RPMI8226 (cell line): ENCODE results near the gene KBTBD12.
"Not testable (repeated sequence)": the region's sequence is repeated elsewhere in the genome, so short reads cannot be mapped to it uniquely, and the experiment has no call there.

Experiments
- DNase-seq: peaks from one replicate; pipeline ENCODE4 v3.0.0-alpha.2; 2015

The KBTBD12 gene

GRCh38 chr3:127903611-127904375 is 11.2 kb upstream of the KBTBD12 start:
- DNase-seq: no peak

GRCh38 chr3:127905556-127905955 is 9.5 kb upstream of the KBTBD12 start:
- no peak for DNase-seq

- not testable (repeated sequence) for DNase-seq
Measured at GRCh38 chr3:127906653-127907052, 8.4 kb upstream of the KBTBD12 start.

GRCh38 chr3:127908202-127908601 is 6.8 kb upstream of the KBTBD12 start:
- peak; percentile 11 for DNase-seq

- no peak for DNase-seq
Measured at GRCh38 chr3:127908951-127909350, 6.1 kb upstream of the KBTBD12 start.

- DNase-seq: no peak
Measured at GRCh38 chr3:127909646-127910045, 5.4 kb upstream of the KBTBD12 start.

GRCh38 chr3:127911421-127911931 is 3.6 kb upstream of the KBTBD12 start:
- no peak for DNase-seq

- not testable (repeated sequence) for DNase-seq
Measured at GRCh38 chr3:127913841-127914240, 1.2 kb upstream of the KBTBD12 start.

- no peak for DNase-seq
Measured at GRCh38 chr3:127914584-127914983, 448 bp upstream of the KBTBD12 start.

- no peak for DNase-seq
Measured at GRCh38 chr3:127915937-127916493, 983 bp downstream of the KBTBD12 start.

- DNase-seq: no peak
Measured at GRCh38 chr3:127920738-127921137, 5.7 kb downstream of the KBTBD12 start.

- DNase-seq: no peak
Measured at GRCh38 chr3:127923611-127924010, 8.6 kb downstream of the KBTBD12 start.

- DNase-seq: no peak
Measured at GRCh38 chr3:127925384-127925783, 10.4 kb downstream of the KBTBD12 start.

- no peak for DNase-seq
Measured at GRCh38 chr3:127927829-127928604, 13.0 kb downstream of the KBTBD12 start.

- DNase-seq: no peak
Measured at GRCh38 chr3:127929818-127930413, 14.9 kb downstream of the KBTBD12 start.

- DNase-seq: no peak
Measured at GRCh38 chr3:127933396-127933795, 18.4 kb downstream of the KBTBD12 start.

- DNase-seq: no peak
Measured at GRCh38 chr3:127938800-127939199, 23.8 kb downstream of the KBTBD12 start.

GRCh38 chr3:127940116-127940515 is 25.1 kb downstream of the KBTBD12 start:
- no peak for DNase-seq

- DNase-seq: no peak
Measured at GRCh38 chr3:127942613-127943012, 27.6 kb downstream of the KBTBD12 start.

- DNase-seq: no peak
Measured at GRCh38 chr3:127948211-127948610, 33.2 kb downstream of the KBTBD12 start.

- DNase-seq: no peak
Measured at GRCh38 chr3:127949446-127950055, 34.5 kb downstream of the KBTBD12 start.

- DNase-seq: no peak
Measured at GRCh38 chr3:127951276-127951675, 36.2 kb downstream of the KBTBD12 start.
